Testis (tissue), 2 donors: ENCODE data around the gene AGAP1.

ENCODE experiments used
- POLR2A ChIP-seq: fragments of 450-650 bp; IDR thresholded peaks from one replicate; pipeline ENCODE4 v1.6.1; 2017; ENCODE audit warnings: antibody characterized with exemption, mild to moderate bottlenecking, moderate library complexity
- TF ChIP-seq, protein P1 (sequence below), 3 experiments: fragments of 450-650 bp in 2 of 3; fragments of 200-600 bp in 1 of 3; sonication (generic) in 1 of 3; IDR thresholded peaks; one replicate each; pipeline ENCODE4 v1.5.1; 2016 to 2019; ENCODE audit warnings: antibody characterized with exemption in 3 of 3, mild to moderate bottlenecking in 2 of 3, moderate library complexity in 1 of 3

DNA sequence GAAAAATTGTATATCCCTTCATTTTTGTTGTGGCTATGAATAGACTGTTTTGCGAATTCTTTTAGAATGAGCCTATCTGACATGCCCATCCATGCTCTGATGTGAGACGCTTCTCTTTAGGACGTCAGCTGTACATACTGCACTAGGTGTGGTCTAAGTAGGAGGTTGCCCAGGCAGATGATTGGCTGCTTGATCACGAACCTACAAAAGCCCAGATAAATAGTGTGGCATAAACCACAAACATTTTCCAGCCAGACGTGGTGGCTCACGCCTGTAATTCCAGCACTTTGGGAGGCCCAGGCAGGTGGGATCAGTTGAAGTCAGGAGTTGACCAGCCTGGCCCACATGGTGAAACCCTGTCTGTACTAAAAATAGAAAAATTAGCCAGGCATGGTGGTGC, 251.8 kb downstream of the AGAP1 start:
- TF ChIP-seq, protein P1, sequence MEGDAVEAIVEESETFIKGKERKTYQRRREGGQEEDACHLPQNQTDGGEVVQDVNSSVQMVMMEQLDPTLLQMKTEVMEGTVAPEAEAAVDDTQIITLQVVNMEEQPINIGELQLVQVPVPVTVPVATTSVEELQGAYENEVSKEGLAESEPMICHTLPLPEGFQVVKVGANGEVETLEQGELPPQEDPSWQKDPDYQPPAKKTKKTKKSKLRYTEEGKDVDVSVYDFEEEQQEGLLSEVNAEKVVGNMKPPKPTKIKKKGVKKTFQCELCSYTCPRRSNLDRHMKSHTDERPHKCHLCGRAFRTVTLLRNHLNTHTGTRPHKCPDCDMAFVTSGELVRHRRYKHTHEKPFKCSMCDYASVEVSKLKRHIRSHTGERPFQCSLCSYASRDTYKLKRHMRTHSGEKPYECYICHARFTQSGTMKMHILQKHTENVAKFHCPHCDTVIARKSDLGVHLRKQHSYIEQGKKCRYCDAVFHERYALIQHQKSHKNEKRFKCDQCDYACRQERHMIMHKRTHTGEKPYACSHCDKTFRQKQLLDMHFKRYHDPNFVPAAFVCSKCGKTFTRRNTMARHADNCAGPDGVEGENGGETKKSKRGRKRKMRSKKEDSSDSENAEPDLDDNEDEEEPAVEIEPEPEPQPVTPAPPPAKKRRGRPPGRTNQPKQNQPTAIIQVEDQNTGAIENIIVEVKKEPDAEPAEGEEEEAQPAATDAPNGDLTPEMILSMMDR (IDR thresholded peaks at IDR 0.05), result no peak
- TF ChIP-seq POLR2A, result no peak
